ENCODE measurements around the gene STPG1.

GRCh38 chr1:24336075-24336474, 77.5 kb downstream of the STPG1 start:
- no peak for TF ChIP-seq CTCF (IDR thresholded peaks at IDR 0.05; ENCODE audit: low read length)
- no peak for TF ChIP-seq EZH2 (optimal IDR thresholded peaks at IDR 0.05; ENCODE audit: low read depth, low read length)
